GM18517 (cell line): ENCODE data around the gene FSTL1.
A peak's percentile ranks its signal among the peaks of the same experiment; 100 is the strongest.

ENCODE experiments used
- ATAC-seq: cut with Tn5 transposase; IDR thresholded peaks from one replicate; pipeline ENCODE4 v1.9.1; 2021; ENCODE audit warnings: mild to moderate bottlenecking, moderate library complexity; ENCODE audit not compliant: unreplicated experiment

Gene FSTL1

GRCh38 chr3:120364101-120364500 lies 86.7 kb downstream of the FSTL1 start:
- no peak for ATAC-seq

- no peak for ATAC-seq
Observed at GRCh38 chr3:120357807-120358206, 93.0 kb downstream of the FSTL1 start.

- ATAC-seq, result no peak
Observed at GRCh38 chr3:120355486-120355885, 95.3 kb downstream of the FSTL1 start.

GRCh38 chr3:120353463-120353862 lies 97.3 kb downstream of the FSTL1 start:
- no peak for ATAC-seq

GRCh38 chr3:120352017-120352416 lies 98.8 kb downstream of the FSTL1 start:
- ATAC-seq, result no peak

- ATAC-seq, result no peak
Observed at GRCh38 chr3:120350401-120350941, 100.3 kb downstream of the FSTL1 start.

- no peak for ATAC-seq
Observed at GRCh38 chr3:120349855-120350125, 101.0 kb downstream of the FSTL1 start.

GRCh38 chr3:120348991-120349854 lies 101.6 kb downstream of the FSTL1 start, which contains the start of gene LRRC58:
Gene LRRC58 (minus strand): TSS chr3:120349354. CDS start chr3:120349243, 111 bp downstream.
- peak; percentile 87 for ATAC-seq

- peak; percentile 44 for ATAC-seq
Observed at GRCh38 chr3:120348065-120348990, 102.5 kb downstream of the FSTL1 start.

- no peak for ATAC-seq
Observed at GRCh38 chr3:120344349-120344748, 106.4 kb downstream of the FSTL1 start.
